Midbrain (tissue), 1 donor: Measurements from ENCODE around the gene GRIA4.

Source experiments
- DNase-seq: peaks from one replicate; lab custom pipeline; 2025; lab: John Stamatoyannopoulos, UW

Gene GRIA4

GRCh38 chr11:105789579-105790420 is 179.9 kb downstream of the GRIA4 start:
- no peak for DNase-seq

GRCh38 chr11:105790840-105791239 is 181.0 kb downstream of the GRIA4 start:
- no peak for DNase-seq

- DNase-seq = no peak
These were observed 183.2 kb downstream of the GRIA4 start for GRCh38 chr11:105793092-105793491.

GRCh38 chr11:105799263-105799662 is 189.4 kb downstream of the GRIA4 start:
- no peak for DNase-seq

- no peak for DNase-seq
These were observed 190.0 kb downstream of the GRIA4 start for GRCh38 chr11:105799728-105800462.

- DNase-seq = no peak
These were observed 192.5 kb downstream of the GRIA4 start for GRCh38 chr11:105802390-105802789.

GRCh38 chr11:105811242-105811641 is 201.4 kb downstream of the GRIA4 start:
- no peak for DNase-seq

- no peak for DNase-seq
These were observed 211.5 kb downstream of the GRIA4 start for GRCh38 chr11:105821372-105821771.

GRCh38 chr11:105821781-105822180 is 211.9 kb downstream of the GRIA4 start:
- DNase-seq = no peak

GRCh38 chr11:105823495-105824033 is 213.7 kb downstream of the GRIA4 start:
- no peak for DNase-seq

- no peak for DNase-seq
These were observed 214.7 kb downstream of the GRIA4 start for GRCh38 chr11:105824457-105825013.

- DNase-seq = no peak
These were observed 215.3 kb downstream of the GRIA4 start for GRCh38 chr11:105825141-105825540.

GRCh38 chr11:105827906-105828305 is 218.0 kb downstream of the GRIA4 start:
- no peak for DNase-seq

- peak; percentile 4 for DNase-seq
These were observed 219.2 kb downstream of the GRIA4 start for GRCh38 chr11:105829084-105829483.

- no peak for DNase-seq
These were observed 224.6 kb downstream of the GRIA4 start for GRCh38 chr11:105834461-105834860.

GRCh38 chr11:105838668-105839384 is 229.0 kb downstream of the GRIA4 start:
- no peak for DNase-seq

GRCh38 chr11:105840391-105840790 is 230.5 kb downstream of the GRIA4 start:
- DNase-seq = no peak

GRCh38 chr11:105852403-105852802 is 242.5 kb downstream of the GRIA4 start:
- no peak for DNase-seq

- no peak for DNase-seq
These were observed 244.4 kb downstream of the GRIA4 start for GRCh38 chr11:105854269-105854668.

- DNase-seq = no peak
These were observed 247.1 kb downstream of the GRIA4 start for GRCh38 chr11:105856954-105857353.

GRCh38 chr11:105857728-105858127 is 247.9 kb downstream of the GRIA4 start:
- no peak for DNase-seq

- no peak for DNase-seq
These were observed 249.0 kb downstream of the GRIA4 start for GRCh38 chr11:105858841-105859240.
